Urothelium cell line (cell line): Measurements from ENCODE around the gene SMYD2.
"Not testable (repeated sequence)": the region's sequence is repeated elsewhere in the genome, so short reads cannot be mapped to it uniquely, and the experiment has no call there.

Experiments used
- DNase-seq: peaks from one replicate; pipeline ENCODE4 v3.0.0; 2011; ENCODE audit warnings: low spot score, mixed read lengths
- FAIRE-seq: peaks from 2 replicates; lab custom pipeline; 2011; peaks lifted over from hg19 to GRCh38; lab: Jason Lieb, UNC

SMYD2 gene

GRCh38 chr1:214271174-214271858 is 9.6 kb upstream of the SMYD2 start:
- no peak for FAIRE-seq
- no peak for DNase-seq

GRCh38 chr1:214271995-214272731 is 8.8 kb upstream of the SMYD2 start:
- DNase-seq (no peak), FAIRE-seq (no peak)

DNA sequence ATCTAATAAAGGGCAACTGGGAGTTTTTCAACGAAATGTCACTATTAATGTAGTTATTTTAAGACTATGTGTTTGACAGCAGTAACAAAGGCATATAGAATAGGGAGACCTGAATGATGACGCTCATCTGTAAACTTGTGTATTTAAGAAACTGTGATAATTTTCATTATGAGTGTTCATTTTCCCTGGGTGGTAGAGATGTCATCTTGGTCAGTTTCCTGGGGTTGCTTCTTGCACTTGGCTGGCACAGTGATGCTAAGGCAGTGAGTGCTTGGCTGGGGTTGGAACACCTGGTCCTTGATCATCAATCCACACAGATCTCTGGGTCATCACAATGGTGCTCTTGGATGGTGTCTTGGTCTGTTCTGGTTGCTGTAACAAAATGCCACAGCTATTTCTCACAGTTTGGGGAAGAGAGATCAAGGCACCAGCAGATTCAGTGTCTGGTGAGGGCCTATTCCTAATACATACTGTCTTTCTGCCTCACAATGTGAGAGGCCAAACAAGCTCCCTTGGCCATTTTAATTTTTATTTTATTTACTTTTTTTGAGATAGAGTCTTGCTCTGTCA is 7.9 kb upstream of the SMYD2 start:
- DNase-seq = no peak
- FAIRE-seq = no peak

DNA sequence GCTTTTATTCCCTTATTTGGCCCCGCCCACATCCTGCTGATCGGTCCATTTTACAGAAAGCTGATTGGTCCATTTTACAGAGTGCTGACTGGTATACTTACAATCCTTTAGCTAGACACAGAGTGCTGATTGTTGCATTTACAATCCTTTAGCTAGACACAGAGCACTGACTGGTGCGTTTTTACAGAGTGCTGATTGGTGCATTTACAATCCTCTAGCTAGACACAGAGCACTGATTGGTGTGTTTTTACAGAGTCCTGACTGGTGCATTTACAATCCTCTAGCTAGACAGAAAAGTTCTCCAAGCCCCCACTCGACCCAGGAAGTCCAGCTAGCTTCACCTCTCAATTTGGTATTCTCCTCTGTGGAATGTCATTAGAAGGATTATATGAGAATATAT is 5.3 kb upstream of the SMYD2 start:
- DNase-seq, FAIRE-seq: not testable (repeated sequence)

DNA sequence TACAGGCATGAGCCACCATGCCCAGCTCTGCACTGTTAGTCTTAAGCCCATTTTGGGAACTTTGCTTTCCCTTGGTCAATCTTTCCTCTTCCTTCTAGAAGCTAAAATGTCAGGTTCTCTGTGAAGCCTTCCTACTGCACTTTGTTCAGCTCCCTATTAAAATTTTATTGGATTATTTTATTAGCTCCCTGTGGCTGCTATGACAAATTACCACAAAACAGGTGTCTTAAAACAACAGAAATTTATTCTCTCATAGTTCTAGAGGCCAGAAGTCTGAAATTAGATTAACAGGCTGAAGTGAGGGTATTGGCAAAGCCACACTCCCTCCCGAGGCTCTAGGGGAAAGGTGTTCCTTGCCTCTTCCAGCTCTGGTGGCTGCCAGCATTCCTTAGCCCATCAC is 4.2 kb upstream of the SMYD2 start:
- DNase-seq (no peak), FAIRE-seq (no peak)

GRCh38 chr1:214277704-214278635 is 3.0 kb upstream of the SMYD2 start:
- no peak for FAIRE-seq
- DNase-seq = no peak

DNA sequence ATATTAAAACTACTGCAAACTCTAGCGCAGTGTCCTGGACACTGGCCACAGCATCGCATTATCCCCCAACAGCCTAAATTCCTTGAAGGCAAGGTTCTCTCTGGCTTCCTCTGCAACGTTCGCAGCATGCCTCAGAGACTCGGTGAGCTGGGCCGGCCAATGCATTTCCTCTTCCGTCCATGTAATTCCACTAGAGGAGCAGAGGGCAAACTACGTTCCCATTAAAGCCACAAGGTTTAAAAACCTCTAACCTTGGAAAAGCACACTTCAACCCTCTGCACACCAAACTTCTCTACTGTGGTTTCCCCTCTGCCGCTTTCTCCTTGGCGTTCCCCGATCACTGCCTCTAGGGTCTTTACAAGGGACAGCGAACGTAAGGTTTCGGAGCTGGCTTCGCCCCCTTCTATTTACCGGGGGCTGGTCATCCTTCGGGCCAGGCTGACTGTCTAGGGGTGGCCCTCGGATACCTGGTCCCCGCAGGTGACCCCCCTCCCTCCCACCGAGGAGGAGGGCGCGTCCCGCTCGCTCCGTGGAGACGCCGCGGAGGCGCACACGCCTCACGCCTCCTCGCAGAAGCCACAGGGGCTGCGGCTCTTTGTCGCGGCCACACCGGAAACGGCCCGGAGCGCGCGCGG is 456 bp upstream of the SMYD2 start:
- FAIRE-seq = no peak
- DNase-seq = peak; percentile 46

- DNase-seq (peak; percentile 29), FAIRE-seq (no peak)
These were observed 1.0 kb downstream of the SMYD2 start for GRCh38 chr1:214281720-214282629.

GRCh38 chr1:214282630-214283242 is 1.8 kb downstream of the SMYD2 start:
- FAIRE-seq (no peak), DNase-seq (no peak)

GRCh38 chr1:214285610-214286440 is 4.9 kb downstream of the SMYD2 start:
- DNase-seq (no peak), FAIRE-seq (no peak)

DNA sequence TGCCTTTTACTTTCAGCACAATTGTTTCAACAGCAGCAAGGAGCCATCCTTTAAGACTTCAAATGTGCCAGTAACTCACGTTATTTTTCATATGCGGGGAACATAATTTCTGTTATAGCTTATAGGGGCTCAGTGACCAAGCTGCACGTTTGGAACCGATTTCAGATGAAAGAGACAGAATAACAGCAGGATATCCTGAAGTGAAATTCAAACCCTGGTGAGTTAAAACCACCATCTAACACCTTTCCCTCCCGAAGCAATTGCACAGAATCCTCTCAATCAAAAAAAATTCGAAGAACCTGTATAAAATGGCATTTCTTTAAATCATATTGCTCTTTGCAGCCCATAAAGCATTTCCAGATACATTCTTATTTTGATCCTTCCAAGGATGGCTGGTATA is 6.9 kb downstream of the SMYD2 start:
- DNase-seq (no peak), FAIRE-seq (no peak)

GRCh38 chr1:214289574-214290272 is 8.8 kb downstream of the SMYD2 start:
- DNase-seq (no peak), FAIRE-seq (no peak)

- FAIRE-seq (no peak), DNase-seq (no peak)
These were observed 9.6 kb downstream of the SMYD2 start for GRCh38 chr1:214290424-214291037.

GRCh38 chr1:214292322-214292721 is 11.4 kb downstream of the SMYD2 start:
- FAIRE-seq = no peak
- no peak for DNase-seq

DNA sequence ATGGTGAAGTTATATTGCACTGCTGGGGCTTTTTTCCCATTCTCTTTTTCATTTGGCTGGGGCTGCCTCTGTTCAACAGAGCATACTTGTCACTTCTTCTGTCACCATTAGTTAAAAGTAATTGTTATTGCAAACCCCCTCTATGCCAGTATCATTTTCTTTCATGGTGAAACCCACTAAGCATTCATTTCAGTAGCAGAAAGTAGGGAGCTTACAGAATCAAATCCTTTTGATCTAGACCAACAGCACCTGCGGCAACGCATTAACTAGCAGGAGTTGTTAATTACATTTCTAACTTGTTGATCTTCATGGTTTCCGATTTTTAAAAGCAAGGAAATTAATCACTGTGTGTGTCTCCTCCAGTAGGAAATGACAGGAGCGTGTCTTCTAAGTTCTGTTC is 15.0 kb downstream of the SMYD2 start:
- FAIRE-seq = no peak

DNA sequence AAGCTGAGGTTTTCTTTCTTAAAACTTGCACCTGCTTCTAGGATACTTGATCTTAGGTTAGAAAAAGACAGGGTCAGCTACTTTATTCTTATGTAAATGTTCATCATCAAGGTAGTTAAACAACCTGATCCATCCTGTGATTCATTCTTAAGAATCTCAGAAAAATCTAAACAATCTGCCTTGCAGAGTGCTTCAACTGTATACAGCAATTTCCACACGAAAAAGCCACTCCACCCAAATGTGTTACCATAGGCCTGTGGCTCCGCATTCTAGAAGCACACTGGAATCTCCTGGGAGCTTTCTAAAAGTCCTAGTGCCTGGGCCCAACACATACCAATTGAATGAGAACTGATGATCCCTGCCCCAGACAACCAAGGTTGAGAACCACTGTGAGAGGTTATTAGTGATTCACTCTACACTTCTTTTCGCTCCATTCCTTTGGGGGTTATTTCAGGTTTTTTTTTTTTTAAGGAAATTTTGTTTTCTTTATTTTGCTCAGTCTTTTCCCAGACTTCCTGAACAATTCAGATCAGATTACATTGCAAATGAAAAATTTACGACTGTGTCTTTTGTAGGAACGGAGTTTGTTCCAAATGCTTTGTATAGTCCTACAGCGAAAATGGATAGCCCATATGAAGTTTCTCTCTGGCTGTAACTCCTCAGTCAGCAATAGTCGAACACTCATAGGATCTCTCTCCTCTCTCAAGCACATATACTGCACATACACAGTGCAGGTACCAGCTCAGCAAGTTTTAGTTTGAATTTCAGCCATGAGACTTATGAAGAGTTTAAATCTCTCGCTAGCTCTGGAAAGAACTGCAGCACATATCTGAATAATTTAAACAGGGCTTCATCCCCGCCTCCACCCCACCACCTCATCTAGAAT is 16.1 kb downstream of the SMYD2 start:
- peak; percentile 21 for DNase-seq
- no peak for FAIRE-seq

More for the DNA sequence above, 15.0 kb downstream of the SMYD2 start:
- no peak for DNase-seq
